Liver (tissue), 9 donors: ENCODE data around the gene BCAS4. TPM values are rescaled to one million over a fixed set of nuclear protein-coding genes. Genes with fewer than 3 reads are reported as not detected.

Experiments
- DNase-seq: peaks from one replicate; pipeline ENCODE4 v3.0.0-alpha.2; 2017; ENCODE audit warnings: low spot score
- H3K27ac ChIP-seq, 2 donors: one replicate each; pipeline ENCODE4 v1.7.0; 2013; ENCODE audit warnings: inconsistent platforms in 2 of 2, low read length in 2 of 2, control low read depth in 1 of 2, low read depth in 1 of 2, mild to moderate bottlenecking in 1 of 2
- H3K27me3 ChIP-seq, 4 donors: one replicate each; pipeline versions ENCODE4 v1.6.1 to v1.7.0; 2013; ENCODE audit warnings: low read length in 3 of 4, inconsistent platforms in 1 of 4, mild to moderate bottlenecking in 1 of 4, moderate library complexity in 1 of 4; ENCODE audit not compliant: control insufficient read depth in 4 of 4, insufficient read depth in 4 of 4
- H3K36me3 ChIP-seq, 4 donors: one replicate each; pipeline versions ENCODE4 v1.6.1 to v1.7.0; 2013; ENCODE audit warnings: low read length in 3 of 4, mild to moderate bottlenecking in 3 of 4, low read depth in 1 of 4, moderate library complexity in 1 of 4; ENCODE audit not compliant: control insufficient read depth in 4 of 4, insufficient read depth in 3 of 4
- H3K4me1 ChIP-seq, 4 donors: one replicate each; pipeline versions ENCODE4 v1.6.1 to v1.7.0; 2013; ENCODE audit warnings: low read length in 3 of 4, mild to moderate bottlenecking in 3 of 4, moderate library complexity in 1 of 4; ENCODE audit not compliant: control insufficient read depth in 4 of 4, insufficient read depth in 4 of 4
- H3K4me3 ChIP-seq, 3 donors: one replicate each; pipeline versions ENCODE4 v1.6.1 to v1.7.0; 2013; ENCODE audit warnings: low read length in 3 of 3, control low read depth in 1 of 3, low read depth in 1 of 3, mild to moderate bottlenecking in 1 of 3
- H3K9ac ChIP-seq, 2 donors: one replicate each; pipeline ENCODE4 v1.7.0; 2013; ENCODE audit warnings: low read length in 2 of 2, mild to moderate bottlenecking in 2 of 2, moderate library complexity in 2 of 2, control low read depth in 1 of 2, low read depth in 1 of 2
- H3K9me3 ChIP-seq, 4 donors: one replicate each; pipeline versions ENCODE4 v1.6.1 to v1.7.0; 2013; ENCODE audit warnings: low read length in 3 of 4; ENCODE audit not compliant: control insufficient read depth in 4 of 4
- CTCF ChIP-seq: fragments of 150-350 bp; IDR thresholded peaks from 2 replicates; pipeline ENCODE4 v1.5.1; 2017; ENCODE audit warnings: improper control_type of control experiment, low read depth, low read length; ENCODE audit not compliant: missing input control
- EGR1 ChIP-seq, 2 donors: IDR thresholded peaks; 2 replicates each; pipeline ENCODE4 v1.6.1; 2016 to 2018; ENCODE audit warnings: antibody characterized with exemption in 2 of 2, low read depth in 2 of 2
- FOXA1 ChIP-seq: IDR thresholded peaks from 2 replicates; pipeline ENCODE4 v1.6.1; 2016; ENCODE audit warnings: antibody characterized with exemption
- FOXA2 ChIP-seq: IDR thresholded peaks from 2 replicates; pipeline ENCODE4 v1.6.1; 2016; ENCODE audit warnings: antibody characterized with exemption
- GABPA ChIP-seq, 2 donors: IDR thresholded peaks in 1 of 2; conservative IDR thresholded peaks in 1 of 2; 2 replicates each; pipeline ENCODE4 v1.6.1; 2016; ENCODE audit warnings: antibody characterized with exemption in 2 of 2, mild to moderate bottlenecking in 1 of 2, moderate library complexity in 1 of 2
- HNF4A ChIP-seq, 2 donors: conservative IDR thresholded peaks; 2 replicates each; pipeline ENCODE4 v1.6.1; 2016; ENCODE audit warnings: antibody characterized with exemption in 2 of 2, mild to moderate bottlenecking in 2 of 2
- HNF4G ChIP-seq: IDR thresholded peaks from 2 replicates; pipeline ENCODE4 v1.6.1; 2016; ENCODE audit warnings: antibody characterized with exemption
- JUND ChIP-seq, 2 donors: IDR thresholded peaks; 2 replicates each; pipeline ENCODE4 v1.6.1; 2016; ENCODE audit warnings: antibody characterized with exemption in 2 of 2
- MAX ChIP-seq: IDR thresholded peaks from 2 replicates; pipeline ENCODE4 v1.6.1; 2016; ENCODE audit warnings: antibody characterized with exemption
- NR2F2 ChIP-seq: IDR thresholded peaks from 2 replicates; pipeline ENCODE4 v1.6.1; 2016; ENCODE audit warnings: antibody characterized with exemption
- RAD21 ChIP-seq, 2 donors: IDR thresholded peaks; 2 replicates each; pipeline ENCODE4 v1.6.1; 2016; ENCODE audit warnings: antibody characterized with exemption in 2 of 2, mild to moderate bottlenecking in 2 of 2
- REST ChIP-seq: IDR thresholded peaks from 2 replicates; pipeline ENCODE4 v1.6.1; 2016; ENCODE audit warnings: antibody characterized with exemption, mild to moderate bottlenecking
- RXRA ChIP-seq, 2 donors: IDR thresholded peaks; 2 replicates each; pipeline ENCODE4 v1.6.1; 2017 to 2018; ENCODE audit warnings: antibody characterized with exemption in 2 of 2, mild to moderate bottlenecking in 1 of 2
- SP1 ChIP-seq: IDR thresholded peaks from 2 replicates; pipeline ENCODE4 v1.6.1; 2018; ENCODE audit warnings: antibody characterized with exemption, mild to moderate bottlenecking
- ZBTB33 ChIP-seq: IDR thresholded peaks from 2 replicates; pipeline ENCODE4 v1.6.1; 2016; ENCODE audit warnings: antibody characterized with exemption
- WGBS: extraction: QIAGEN DNeasy Blood & Tissue Kit; methylation state at CpG from one replicate; pipeline ENCODE4 v1.1.7; 2013; 5-methylcytosine and 5-hydroxymethylcytosine counted together
- polyA plus RNA-seq, 2 donors: library from polyadenylated mRNA; stranded (reverse) in 1 of 2; unstranded in 1 of 2; fragments of 200-250 nt in 1 of 2; fragments of >200 nt in 1 of 2; fragmentation: Nextera tagmentation in 1 of 2; extraction: Ambion mirVana in 1 of 2; gene quantifications; one replicate each; pipeline versions ENCODE4 v1.2.1 to v1.2.3, GENCODE V29; 2013 to 2015
- total RNA-seq, 2 donors: library from RNA; depleted of rRNA; stranded (reverse); fragments of >200 nt; gene quantifications; one replicate each; pipeline ENCODE4 v1.2.3, GENCODE V29; 2014
- donor health status: healthy.
- donor health status: healthy.
- donor health status: healthy.
- donor health status: healthy.
- donor health status: healthy.

The BCAS4 gene
- total and polyA plus RNA-seq, 4 donors = 0.25 to 0.50 (median 0.47) TPM

GRCh38 chr20:50921803-50922501, 127.1 kb downstream of the BCAS4 start:
- Histone ChIP-seq H3K27me3 (no peaks in the 10 kb centered on the region), H3K27ac (no peak overlapping the region), H3K4me3 (no peak overlapping the region), H3K36me3 (peaks cover 0 to 2% (median 0%) of the 10 kb centered on the region in 4 donors), H3K4me1 (peaks cover 10 to 28% (median 14%) of the 10 kb centered on the region in 4 donors), H3K9ac (no peak overlapping the region), H3K9me3 (no peaks in the 10 kb centered on the region)
- no peak for DNase-seq
- whole genome bisulfite sequencing = 86% methylated on average over 8 of the region's 8 CpGs
- TF ChIP-seq GABPA (IDR thresholded peaks at IDR 0.05 in 1 of 2, conservative IDR thresholded peaks at IDR 0.05 in 1 of 2) (no peak), HNF4A (conservative IDR thresholded peaks at IDR 0.05) (no peak), CTCF (no peak), REST (no peak), RXRA (IDR thresholded peaks at IDR 0.05) (no peak), SP1 (no peak), FOXA2 (no peak), HNF4G (no peak), FOXA1 (no peak), EGR1 (IDR thresholded peaks at IDR 0.05; ENCODE audit: low read depth in 2 of 2) (no peak)

GRCh38 chr20:50924261-50924920, 129.5 kb downstream of the BCAS4 start:
- H3K9me3 ChIP-seq = no peaks in the 10 kb centered on the region
- no peaks in the 10 kb centered on the region for H3K27me3 ChIP-seq
- H3K4me3 ChIP-seq = no peak overlapping the region
- no peak overlapping the region for H3K9ac ChIP-seq
- H3K36me3 ChIP-seq = peaks cover 0 to 3% (median 1%) of the 10 kb centered on the region in 4 donors
- no peak for DNase-seq
- H3K27ac ChIP-seq = no peak overlapping the region
- 79% methylated on average over 2 of the region's 2 CpGs for WGBS
- TF ChIP-seq RAD21 (IDR thresholded peaks at IDR 0.05) = no peak
- TF ChIP-seq FOXA2 = no peak
- TF ChIP-seq CTCF = no peak
- no peak for TF ChIP-seq NR2F2
- TF ChIP-seq MAX = no peak
- no peak for TF ChIP-seq HNF4G
- TF ChIP-seq GABPA (IDR thresholded peaks at IDR 0.05 in 1 of 2, conservative IDR thresholded peaks at IDR 0.05 in 1 of 2) = no peak
- no peak for TF ChIP-seq FOXA1
- TF ChIP-seq ZBTB33 = no peak
- no peak for TF ChIP-seq HNF4A (conservative IDR thresholded peaks at IDR 0.05)
- no peak for TF ChIP-seq JUND (IDR thresholded peaks at IDR 0.05)
- H3K4me1 ChIP-seq = peaks cover 11 to 26% (median 16%) of the 10 kb centered on the region in 4 donors
